Measurements from ENCODE around the gene MFAP1.
"Not testable (repeated sequence)": the region's sequence is repeated elsewhere in the genome, so short reads cannot be mapped to it uniquely, and the experiment has no call there.

The MFAP1 gene

GRCh38 chr15:43845421-43845820, 20.9 kb upstream of the MFAP1 start:
- Histone ChIP-seq H3K4me1 (ENCODE audit: control insufficient read depth in 1 of 2, insufficient read depth in 2 of 2, low read length in 2 of 2) (no peaks in the 10 kb centered on the region), H3K36me3 (ENCODE audit: control insufficient read depth in 1 of 2, insufficient read depth in 2 of 2, low read length in 2 of 2) (peaks cover 0 to 16% of the 10 kb centered on the region in 2 donors), H3K27ac (ENCODE audit: low read length) (no peak overlapping the region), H3K9me3 (ENCODE audit: control insufficient read depth in 1 of 2, low read length in 2 of 2) (no peaks in the 10 kb centered on the region), H3K27me3 (ENCODE audit: low read depth, low read length) (no peaks in the 10 kb centered on the region), H3K4me3 (ENCODE audit: low read depth in 1 of 2, low read length in 2 of 2) (no peak overlapping the region)

DNA sequence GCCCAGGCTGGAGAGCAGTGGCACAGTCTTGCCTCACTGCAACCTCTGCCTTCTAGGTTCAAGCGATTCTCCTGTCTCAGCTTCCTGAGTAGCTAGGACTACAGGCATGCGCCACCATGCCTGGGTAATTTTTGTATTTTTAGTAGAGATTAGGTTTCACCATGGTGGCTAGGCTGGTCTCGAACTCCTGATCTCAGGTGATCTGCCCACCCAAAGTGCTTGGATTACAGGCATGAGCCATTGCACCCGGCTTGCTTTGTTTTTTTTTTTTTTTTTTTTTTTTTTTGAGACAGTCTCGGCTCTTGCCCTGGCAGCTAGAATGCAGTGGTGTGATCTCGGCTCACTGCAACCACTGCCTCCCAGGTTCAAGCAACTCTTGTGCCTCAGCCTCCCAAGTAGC, 8.0 kb upstream of the MFAP1 start:
- not testable (repeated sequence) for H3K27ac ChIP-seq (ENCODE audit: low read length); H3K4me1 ChIP-seq (ENCODE audit: control insufficient read depth in 1 of 2, insufficient read depth in 2 of 2, low read length in 2 of 2); H3K9me3 ChIP-seq (ENCODE audit: control insufficient read depth in 1 of 2, low read length in 2 of 2); H3K4me3 ChIP-seq (ENCODE audit: low read depth in 1 of 2, low read length in 2 of 2); H3K27me3 ChIP-seq (ENCODE audit: low read depth, low read length)
- peaks cover 0 to 15% of the 10 kb centered on the region in 2 donors for H3K36me3 ChIP-seq (ENCODE audit: control insufficient read depth in 1 of 2, insufficient read depth in 2 of 2, low read length in 2 of 2)

- not testable (repeated sequence) for H3K4me1 ChIP-seq (ENCODE audit: control insufficient read depth in 1 of 2, insufficient read depth in 2 of 2, low read length in 2 of 2); H3K27me3 ChIP-seq (ENCODE audit: low read depth, low read length); H3K4me3 ChIP-seq (ENCODE audit: low read depth in 1 of 2, low read length in 2 of 2); H3K27ac ChIP-seq (ENCODE audit: low read length); H3K9me3 ChIP-seq (ENCODE audit: control insufficient read depth in 1 of 2, low read length in 2 of 2)
- H3K36me3 ChIP-seq (ENCODE audit: control insufficient read depth in 1 of 2, insufficient read depth in 2 of 2, low read length in 2 of 2): peaks cover 0 to 12% of the 10 kb centered on the region in 2 donors
Measured at GRCh38 chr15:43831519-43832052, 7.1 kb upstream of the MFAP1 start.

DNA sequence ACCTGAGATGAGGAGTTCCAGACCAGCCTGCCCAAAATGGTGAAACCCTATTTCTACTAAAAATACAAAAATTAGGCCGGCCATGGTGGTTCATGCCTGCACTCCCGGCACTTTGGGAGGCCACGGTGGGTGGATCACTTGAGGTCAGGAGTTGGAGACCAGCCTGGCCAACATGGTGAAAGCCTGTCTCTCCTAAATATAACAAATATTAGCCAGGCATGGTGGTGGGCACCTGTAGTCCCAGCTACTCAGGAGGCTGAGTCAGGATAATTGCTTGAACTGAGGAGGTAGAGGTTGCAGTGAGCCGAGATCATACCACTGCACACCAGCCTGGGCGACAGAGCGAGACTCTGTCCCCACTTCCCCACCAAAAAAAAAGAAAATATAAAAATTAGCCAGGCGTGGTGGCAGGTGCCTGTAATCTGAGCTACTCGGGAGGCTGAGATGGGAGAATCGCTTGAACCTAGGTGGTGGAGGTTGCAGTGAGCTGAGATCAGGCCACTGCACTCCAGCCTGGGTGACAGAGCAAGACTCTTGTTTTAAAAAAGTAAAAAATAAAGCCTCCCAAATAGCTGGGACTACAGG, 6.3 kb upstream of the MFAP1 start:
- not testable (repeated sequence) for H3K27me3 ChIP-seq (ENCODE audit: low read depth, low read length); H3K4me3 ChIP-seq (ENCODE audit: low read depth in 1 of 2, low read length in 2 of 2); H3K9me3 ChIP-seq (ENCODE audit: control insufficient read depth in 1 of 2, low read length in 2 of 2); H3K27ac ChIP-seq (ENCODE audit: low read length); H3K4me1 ChIP-seq (ENCODE audit: control insufficient read depth in 1 of 2, insufficient read depth in 2 of 2, low read length in 2 of 2); H3K36me3 ChIP-seq (ENCODE audit: control insufficient read depth in 1 of 2, insufficient read depth in 2 of 2, low read length in 2 of 2)

DNA sequence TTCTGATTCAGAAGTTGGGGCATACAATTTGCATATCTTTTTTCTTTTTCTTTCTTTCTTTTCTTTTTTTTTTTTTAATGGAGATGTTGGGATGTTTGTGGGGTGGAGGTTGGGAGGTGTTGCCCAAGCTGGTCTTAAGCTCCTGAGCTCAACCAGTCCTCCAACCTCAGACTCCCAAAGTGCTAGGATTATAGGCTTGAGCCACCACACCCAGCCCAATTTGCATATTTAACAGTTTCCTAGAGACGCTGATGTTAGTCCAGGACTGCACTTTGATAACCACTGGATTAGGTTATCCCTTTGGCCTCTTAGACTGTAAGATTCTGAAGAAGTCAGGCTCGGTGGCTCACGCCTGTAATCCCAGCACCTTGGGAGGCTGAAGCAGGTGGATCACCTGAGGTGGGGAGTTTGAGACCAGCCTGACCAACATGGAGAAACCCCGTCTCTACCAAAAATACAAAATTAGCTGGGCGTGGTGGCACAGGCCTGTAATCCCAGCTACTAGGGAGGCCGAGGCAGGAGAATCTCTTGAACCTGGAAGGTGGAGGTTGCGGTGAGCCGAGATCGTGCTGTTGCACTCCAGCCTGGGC, 5.6 kb upstream of the MFAP1 start:
- not testable (repeated sequence) for H3K4me3 ChIP-seq (ENCODE audit: low read depth in 1 of 2, low read length in 2 of 2); H3K27me3 ChIP-seq (ENCODE audit: low read depth, low read length); H3K36me3 ChIP-seq (ENCODE audit: control insufficient read depth in 1 of 2, insufficient read depth in 2 of 2, low read length in 2 of 2); H3K4me1 ChIP-seq (ENCODE audit: control insufficient read depth in 1 of 2, insufficient read depth in 2 of 2, low read length in 2 of 2); H3K9me3 ChIP-seq (ENCODE audit: control insufficient read depth in 1 of 2, low read length in 2 of 2); H3K27ac ChIP-seq (ENCODE audit: low read length)

GRCh38 chr15:43828061-43828657, 3.7 kb upstream of the MFAP1 start:
- peaks cover 0 to 14% of the 10 kb centered on the region in 2 donors for H3K4me1 ChIP-seq (ENCODE audit: control insufficient read depth in 1 of 2, insufficient read depth in 2 of 2, low read length in 2 of 2)
- H3K9me3 ChIP-seq (ENCODE audit: control insufficient read depth in 1 of 2, low read length in 2 of 2): no peaks in the 10 kb centered on the region
- H3K36me3 ChIP-seq (ENCODE audit: control insufficient read depth in 1 of 2, insufficient read depth in 2 of 2, low read length in 2 of 2): peaks cover 0 to 3% of the 10 kb centered on the region in 2 donors
- H3K27ac ChIP-seq (ENCODE audit: low read length): peak overlapping the region; percentile 27
- peak overlapping the region in 1 of 2 donors; percentile 27 for H3K4me3 ChIP-seq (ENCODE audit: low read depth in 1 of 2, low read length in 2 of 2)
- H3K27me3 ChIP-seq (ENCODE audit: low read depth, low read length): no peaks in the 10 kb centered on the region

DNA sequence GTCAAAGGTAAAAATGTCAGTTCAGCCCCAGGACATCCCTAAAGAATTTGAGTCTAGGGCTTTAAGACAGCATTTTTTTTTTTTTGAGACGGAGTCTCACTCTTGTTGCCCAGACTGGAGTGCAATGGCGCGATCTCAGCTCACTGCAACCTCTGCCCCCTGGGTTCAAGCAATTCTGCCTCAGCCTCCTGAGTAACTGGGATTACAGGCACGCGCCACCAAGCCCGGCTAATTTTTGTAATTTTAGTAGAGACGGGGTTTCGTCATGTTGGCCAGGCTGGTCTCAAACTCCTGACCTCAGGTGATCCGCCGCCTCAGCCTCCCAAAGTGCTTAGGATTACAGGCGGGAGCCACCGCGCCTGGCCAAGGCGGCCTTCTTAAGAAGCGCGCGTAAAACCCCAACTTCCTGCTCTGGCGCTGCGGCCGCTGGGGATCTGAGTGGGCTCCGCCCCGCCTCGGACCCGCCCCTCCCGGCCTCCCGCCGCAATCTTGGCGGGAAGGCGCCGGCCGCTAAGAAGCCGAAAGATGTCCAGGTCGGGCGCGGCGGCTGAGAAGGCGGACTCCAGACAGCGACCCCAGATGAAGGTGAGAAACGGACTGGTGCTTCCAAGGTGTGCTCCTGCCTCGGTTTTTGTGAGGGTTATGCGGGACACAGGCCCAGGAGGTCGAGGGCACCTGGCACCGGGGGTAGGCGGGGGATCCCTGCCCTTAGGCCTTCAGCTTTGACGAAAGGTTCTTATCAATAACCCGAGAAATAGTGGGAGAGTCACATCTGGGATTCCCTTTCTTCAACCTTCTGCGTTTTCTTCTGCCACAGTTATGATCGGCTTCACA, 2.2 kb upstream of the MFAP1 start, which contains the start of gene WDR76:
TSS of gene WDR76 (plus strand) at position 495 of the 834 bp plus-strand sequence. CDS start at position 526, 31 bp downstream.
- peak within 1 kb of the TSS; percentile 37 for H3K27ac ChIP-seq (ENCODE audit: low read length)
- H3K9me3 ChIP-seq (ENCODE audit: control insufficient read depth in 1 of 2, low read length in 2 of 2): no peaks in the 10 kb centered on the region
- H3K4me1 ChIP-seq (ENCODE audit: control insufficient read depth in 1 of 2, insufficient read depth in 2 of 2, low read length in 2 of 2): peaks cover 5 to 24% of the 10 kb centered on the region in 2 donors
- no peaks in the 10 kb centered on the region for H3K27me3 ChIP-seq (ENCODE audit: low read depth, low read length)
- H3K36me3 ChIP-seq (ENCODE audit: control insufficient read depth in 1 of 2, insufficient read depth in 2 of 2, low read length in 2 of 2): peaks cover 0 to 3% of the 10 kb centered on the region in 2 donors
- peak within 1 kb of the TSS; percentile 55 to 72 for H3K4me3 ChIP-seq (ENCODE audit: low read depth in 1 of 2, low read length in 2 of 2)

DNA sequence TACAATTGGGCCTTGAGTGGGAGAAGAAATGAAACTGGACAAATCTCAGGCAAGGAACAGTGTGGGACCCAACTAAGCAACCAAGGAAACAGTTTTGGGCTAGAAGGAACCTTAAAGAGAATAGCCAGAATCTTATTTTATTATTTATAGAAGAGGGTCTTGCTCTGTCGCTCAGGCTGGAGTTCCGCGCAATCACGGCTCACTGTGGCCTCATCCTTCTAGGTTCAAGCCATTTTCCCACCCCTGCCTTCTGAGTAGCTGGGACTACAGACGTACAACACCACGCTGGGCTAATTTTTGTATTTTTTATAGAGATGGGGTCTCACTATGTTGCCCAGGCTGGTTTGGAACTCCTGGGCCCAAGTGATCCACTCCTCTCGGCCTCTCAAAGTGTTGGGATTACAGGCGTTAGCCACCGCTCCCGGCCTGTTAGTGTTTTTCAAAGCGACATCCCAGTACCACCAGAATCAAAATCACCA, 1.6 kb upstream of the MFAP1 start:
- H3K4me3 ChIP-seq (ENCODE audit: low read depth in 1 of 2, low read length in 2 of 2): peak overlapping the region in 1 of 2 donors; percentile 55
- peaks cover 0 to 3% of the 10 kb centered on the region in 2 donors for H3K36me3 ChIP-seq (ENCODE audit: control insufficient read depth in 1 of 2, insufficient read depth in 2 of 2, low read length in 2 of 2)
- H3K4me1 ChIP-seq (ENCODE audit: control insufficient read depth in 1 of 2, insufficient read depth in 2 of 2, low read length in 2 of 2): peaks cover 5 to 26% of the 10 kb centered on the region in 2 donors
- no peak overlapping the region for H3K27ac ChIP-seq (ENCODE audit: low read length)
- H3K27me3 ChIP-seq (ENCODE audit: low read depth, low read length): no peaks in the 10 kb centered on the region
- H3K9me3 ChIP-seq (ENCODE audit: control insufficient read depth in 1 of 2, low read length in 2 of 2): no peaks in the 10 kb centered on the region

GRCh38 chr15:43825305-43825704, 815 bp upstream of the MFAP1 start:
- not testable (repeated sequence) for H3K9me3 ChIP-seq (ENCODE audit: control insufficient read depth in 1 of 2, low read length in 2 of 2); H3K27ac ChIP-seq (ENCODE audit: low read length); H3K4me3 ChIP-seq (ENCODE audit: low read depth in 1 of 2, low read length in 2 of 2); H3K27me3 ChIP-seq (ENCODE audit: low read depth, low read length); H3K36me3 ChIP-seq (ENCODE audit: control insufficient read depth in 1 of 2, insufficient read depth in 2 of 2, low read length in 2 of 2)
- H3K4me1 ChIP-seq (ENCODE audit: control insufficient read depth in 1 of 2, insufficient read depth in 2 of 2, low read length in 2 of 2): peaks cover 5 to 26% of the 10 kb centered on the region in 2 donors

GRCh38 chr15:43821505-43821904, 3.0 kb downstream of the MFAP1 start:
- Histone ChIP-seq H3K27me3 (ENCODE audit: low read depth, low read length) (no peaks in the 10 kb centered on the region), H3K4me3 (ENCODE audit: low read depth in 1 of 2, low read length in 2 of 2) (peak overlapping the region; percentile 14 to 23), H3K9me3 (ENCODE audit: control insufficient read depth in 1 of 2, low read length in 2 of 2) (no peaks in the 10 kb centered on the region), H3K27ac (ENCODE audit: low read length) (no peak overlapping the region), H3K36me3 (ENCODE audit: control insufficient read depth in 1 of 2, insufficient read depth in 2 of 2, low read length in 2 of 2) (peaks cover 10% of the 10 kb centered on the region in 2 donors), H3K4me1 (ENCODE audit: control insufficient read depth in 1 of 2, insufficient read depth in 2 of 2, low read length in 2 of 2) (peaks cover 5 to 26% of the 10 kb centered on the region in 2 donors)

- H3K27me3 ChIP-seq (ENCODE audit: low read depth, low read length); H3K9me3 ChIP-seq (ENCODE audit: control insufficient read depth in 1 of 2, low read length in 2 of 2); H3K4me3 ChIP-seq (ENCODE audit: low read depth in 1 of 2, low read length in 2 of 2); H3K27ac ChIP-seq (ENCODE audit: low read length); H3K4me1 ChIP-seq (ENCODE audit: control insufficient read depth in 1 of 2, insufficient read depth in 2 of 2, low read length in 2 of 2): not testable (repeated sequence)
- peaks cover 41 to 58% of the 10 kb centered on the region in 2 donors for H3K36me3 ChIP-seq (ENCODE audit: control insufficient read depth in 1 of 2, insufficient read depth in 2 of 2, low read length in 2 of 2)
Measured at GRCh38 chr15:43815064-43815463, 9.4 kb downstream of the MFAP1 start.
